Nephron (organoid): Measurements from ENCODE around the gene SPDL1.
A peak's percentile ranks its signal among the peaks of the same experiment; 100 is the strongest.

Experiments used
- H3K27ac Mint-ChIP-seq, 3 experiments: 2 replicates each; pipeline ENCODE4 v1.8.0; 2020; ENCODE audit warnings: mixed read lengths in 3 of 3, mild to moderate bottlenecking in 2 of 3, moderate library complexity in 1 of 3
- H3K27me3 Mint-ChIP-seq: 2 replicates; pipeline ENCODE4 v1.8.0; 2021; ENCODE audit warnings: low read depth, mild to moderate bottlenecking, moderate library complexity, mixed read lengths
- H3K36me3 Mint-ChIP-seq: 2 replicates; pipeline ENCODE4 v1.8.0; 2020; ENCODE audit warnings: low read depth, mixed read lengths
- H3K4me1 Mint-ChIP-seq: 2 replicates; pipeline ENCODE4 v1.8.0; 2020; ENCODE audit warnings: mixed read lengths
- H3K4me3 Mint-ChIP-seq, 3 experiments: 2 replicates each; pipeline ENCODE4 v1.8.0; 2020; ENCODE audit warnings: mild to moderate bottlenecking in 3 of 3, mixed read lengths in 3 of 3, moderate library complexity in 2 of 3
- H3K9me3 Mint-ChIP-seq: 2 replicates; pipeline ENCODE4 v1.8.0; 2020; ENCODE audit warnings: mixed read lengths
- CTCF ChIP-seq, 3 experiments: fragments of 200-600 bp; sonication (generic); IDR thresholded peaks; one replicate each; pipeline ENCODE4 v1.5.0; 2021; ENCODE audit warnings: antibody characterized with exemption in 3 of 3; ENCODE audit not compliant: unreplicated experiment in 3 of 3

The SPDL1 gene

GRCh38 chr5:169646856-169647255 lies 63.3 kb downstream of the SPDL1 start:
- H3K27ac Mint-ChIP-seq: no peak overlapping the region
- no peaks in the 10 kb centered on the region for H3K9me3 Mint-ChIP-seq
- no peak for TF ChIP-seq CTCF (IDR thresholded peaks at IDR 0.05; ENCODE audit: unreplicated experiment in 3 of 3)
- peaks cover 17% of the 10 kb centered on the region for H3K27me3 Mint-ChIP-seq
- no peak overlapping the region for H3K4me3 Mint-ChIP-seq
- H3K36me3 Mint-ChIP-seq: no peaks in the 10 kb centered on the region
- H3K4me1 Mint-ChIP-seq: peaks cover 18% of the 10 kb centered on the region

- Mint-ChIP-seq H3K27me3 (peaks cover 17% of the 10 kb centered on the region), H3K27ac (peak overlapping the region in 2 of 3 experiments; percentile 58), H3K36me3 (no peaks in the 10 kb centered on the region), H3K4me1 (peaks cover 18% of the 10 kb centered on the region), H3K4me3 (no peak overlapping the region), H3K9me3 (no peaks in the 10 kb centered on the region)
- TF ChIP-seq CTCF (IDR thresholded peaks at IDR 0.05; ENCODE audit: unreplicated experiment in 3 of 3): no peak
Measured at GRCh38 chr5:169647566-169647965, 64.0 kb downstream of the SPDL1 start.

- H3K27ac Mint-ChIP-seq: no peak overlapping the region
- peaks cover 10% of the 10 kb centered on the region for H3K27me3 Mint-ChIP-seq
- TF ChIP-seq CTCF (IDR thresholded peaks at IDR 0.05; ENCODE audit: unreplicated experiment in 3 of 3): no peak
- H3K4me3 Mint-ChIP-seq: no peak overlapping the region
- no peaks in the 10 kb centered on the region for H3K9me3 Mint-ChIP-seq
- H3K4me1 Mint-ChIP-seq: peaks cover 18% of the 10 kb centered on the region
- H3K36me3 Mint-ChIP-seq: no peaks in the 10 kb centered on the region
Measured at GRCh38 chr5:169648725-169649310, 65.2 kb downstream of the SPDL1 start.

GRCh38 chr5:169649486-169649885 lies 65.9 kb downstream of the SPDL1 start:
- H3K4me1 Mint-ChIP-seq: peaks cover 18% of the 10 kb centered on the region
- no peak overlapping the region for H3K27ac Mint-ChIP-seq
- no peak overlapping the region for H3K4me3 Mint-ChIP-seq
- H3K9me3 Mint-ChIP-seq: no peaks in the 10 kb centered on the region
- TF ChIP-seq CTCF (IDR thresholded peaks at IDR 0.05; ENCODE audit: unreplicated experiment in 3 of 3): no peak
- H3K36me3 Mint-ChIP-seq: no peaks in the 10 kb centered on the region
- H3K27me3 Mint-ChIP-seq: peaks cover 6% of the 10 kb centered on the region

GRCh38 chr5:169650701-169651331 lies 67.2 kb downstream of the SPDL1 start:
- Mint-ChIP-seq H3K4me1 (peaks cover 18% of the 10 kb centered on the region), H3K27me3 (peaks cover 15% of the 10 kb centered on the region), H3K4me3 (no peak overlapping the region), H3K27ac (no peak overlapping the region), H3K9me3 (no peaks in the 10 kb centered on the region), H3K36me3 (no peaks in the 10 kb centered on the region)
- no peak for TF ChIP-seq CTCF (IDR thresholded peaks at IDR 0.05; ENCODE audit: unreplicated experiment in 3 of 3)

GRCh38 chr5:169651526-169651925 lies 68.0 kb downstream of the SPDL1 start:
- no peak overlapping the region for H3K4me3 Mint-ChIP-seq
- no peaks in the 10 kb centered on the region for H3K36me3 Mint-ChIP-seq
- H3K4me1 Mint-ChIP-seq: peaks cover 18% of the 10 kb centered on the region
- peaks cover 10% of the 10 kb centered on the region for H3K27me3 Mint-ChIP-seq
- H3K9me3 Mint-ChIP-seq: no peaks in the 10 kb centered on the region
- H3K27ac Mint-ChIP-seq: no peak overlapping the region
- no peak for TF ChIP-seq CTCF (IDR thresholded peaks at IDR 0.05; ENCODE audit: unreplicated experiment in 3 of 3)
